IMR-90 (cell line): ENCODE results near the gene SPTLC2. TPM values are rescaled to one million over a fixed set of nuclear protein-coding genes. Genes with fewer than 3 reads are reported as not detected.

Experiments used
- ATAC-seq: fragments of 200-7000 bp; cut with Tn5 transposase; 2 replicates; pipeline ENCODE4 v1.9.1; 2020; ENCODE audit warnings: low read depth, mild to moderate bottlenecking, moderate library complexity
- BruUV-seq: library from RNA; stranded (reverse); fragments of 400-500 nt; replicated peaks from 2 replicates; lab custom pipeline; 2021; lab: Mats Ljungman, UMichigan
- CTCF ChIA-PET: fragments of 300-600 bp; formaldehyde crosslinking; extraction: SDS; loops from one replicate; lab custom pipeline; 2021; ENCODE audit warnings: antibody characterized with exemption; lab: Yijun Ruan, JAX
- POLR2A ChIA-PET: fragments of 300-600 bp; sonication (Branson Sonifier 250); formaldehyde crosslinking; loops from one replicate; lab custom pipeline; 2022; ENCODE audit warnings: antibody characterized with exemption; ENCODE audit not compliant: unreplicated experiment; lab: Charles Lee
- DNase-seq: peaks from one replicate; pipeline ENCODE4 v3.0.0; 2013
- H2AFZ ChIP-seq: replicated peaks from 2 replicates; pipeline ENCODE3; 2013; ENCODE audit warnings: low read length, mild to moderate bottlenecking; ENCODE audit not compliant: poor library complexity
- H2AK5ac ChIP-seq: 2 replicates; pipeline ENCODE4 v1.6.1; 2013; ENCODE audit warnings: low read depth, low read length, inconsistent platforms
- H2AK9ac ChIP-seq: replicated peaks from 2 replicates; pipeline ENCODE3; 2013; ENCODE audit warnings: mild to moderate bottlenecking, low read depth, low read length, moderate library complexity; ENCODE audit not compliant: poor library complexity
- H2BK120ac ChIP-seq: 2 replicates; pipeline ENCODE4 v1.6.1; 2013; ENCODE audit warnings: low read depth, low read length, inconsistent platforms
- H2BK15ac ChIP-seq: 3 replicates; pipeline ENCODE4 v1.6.1; 2013; ENCODE audit warnings: low read depth, low read length, inconsistent platforms
- H2BK20ac ChIP-seq: 2 replicates; pipeline ENCODE4 v1.6.1; 2013; ENCODE audit warnings: low read depth, mild to moderate bottlenecking, inconsistent platforms, low read length, moderate library complexity
- H2BK5ac ChIP-seq: 2 replicates; pipeline ENCODE4 v1.6.1; 2013; ENCODE audit warnings: mild to moderate bottlenecking, low read depth, low read length, inconsistent platforms; ENCODE audit not compliant: poor library complexity, severe bottlenecking
- H3K14ac ChIP-seq: replicated peaks from 2 replicates; pipeline ENCODE4 v1.6.1; 2013; ENCODE audit warnings: low read depth, low read length, inconsistent platforms
- H3K18ac ChIP-seq: 2 replicates; pipeline ENCODE4 v1.6.1; 2013; ENCODE audit warnings: low read depth, low read length, control low read depth
- H3K23ac ChIP-seq: 2 replicates; pipeline ENCODE4 v1.6.1; 2013; ENCODE audit warnings: low read depth, low read length, inconsistent platforms
- H3K27ac ChIP-seq: 2 replicates; pipeline ENCODE4 v1.5.1; 2013; ENCODE audit warnings: mild to moderate bottlenecking, control low read depth, low read length; ENCODE audit not compliant: insufficient read depth
- H3K27me3 ChIP-seq: 2 replicates; pipeline ENCODE4 v1.6.1; 2013; ENCODE audit warnings: low read length; ENCODE audit not compliant: control insufficient read depth, insufficient read depth
- H3K36me3 ChIP-seq: 2 replicates; pipeline ENCODE4 v1.6.1; 2013; ENCODE audit warnings: low read length, mixed read lengths; ENCODE audit not compliant: control insufficient read depth, insufficient read depth
- H3K4ac ChIP-seq: 2 replicates; pipeline ENCODE4 v1.6.1; 2013; ENCODE audit warnings: low read depth, low read length, inconsistent platforms
- H3K4me1 ChIP-seq: 2 replicates; pipeline ENCODE4 v1.6.1; 2013; ENCODE audit warnings: low read length, mixed read lengths; ENCODE audit not compliant: control insufficient read depth, insufficient read depth
- H3K4me2 ChIP-seq: 2 replicates; pipeline ENCODE4 v1.6.1; 2013; ENCODE audit warnings: low read depth, mild to moderate bottlenecking, control low read depth, low read length, moderate library complexity
- H3K4me3 ChIP-seq: 2 replicates; pipeline ENCODE4 v1.5.1; 2013; ENCODE audit warnings: low read depth, mild to moderate bottlenecking, control low read depth, low read length, moderate library complexity; ENCODE audit not compliant: insufficient read depth
- H3K56ac ChIP-seq: 2 replicates; pipeline ENCODE4 v1.6.1; 2013; ENCODE audit warnings: low read length, inconsistent platforms; ENCODE audit not compliant: insufficient read depth; ENCODE audit errors: extremely low read depth
- H3K79me1 ChIP-seq, 2 experiments: 2 replicates each; pipeline ENCODE4 v1.6.1; 2013; ENCODE audit warnings: low read length in 2 of 2, inconsistent platforms in 1 of 2, low read depth in 1 of 2
- H3K9ac ChIP-seq: 2 replicates; pipeline ENCODE4 v1.6.1; 2013; ENCODE audit warnings: low read depth, low read length, control low read depth
- H3K9me1 ChIP-seq: 2 replicates; pipeline ENCODE4 v1.6.1; 2013; ENCODE audit warnings: low read length, inconsistent platforms; ENCODE audit not compliant: insufficient read depth
- H3K9me3 ChIP-seq: 2 replicates; pipeline ENCODE4 v1.6.1; 2013; ENCODE audit warnings: low read length; ENCODE audit not compliant: control insufficient read depth, insufficient read depth
- H4K20me1 ChIP-seq: 2 replicates; pipeline ENCODE4 v1.6.1; 2013; ENCODE audit warnings: low read length, inconsistent platforms; ENCODE audit not compliant: insufficient read depth
- H4K5ac ChIP-seq: 2 replicates; pipeline ENCODE4 v1.6.1; 2013; ENCODE audit warnings: mild to moderate bottlenecking, low read depth, low read length, control low read depth
- H4K8ac ChIP-seq, 2 experiments: 2 replicates each; pipeline ENCODE4 v1.6.1; 2013; ENCODE audit warnings: low read depth in 2 of 2, low read length in 2 of 2, control low read depth in 1 of 2, inconsistent platforms in 1 of 2
- H4K91ac ChIP-seq: 2 replicates; pipeline ENCODE4 v1.6.1; 2013; ENCODE audit warnings: low read depth, low read length, inconsistent platforms; ENCODE audit not compliant: insufficient read depth
- CEBPB ChIP-seq: IDR thresholded peaks from 2 replicates; pipeline ENCODE4 v1.6.1; 2012; ENCODE audit warnings: low read depth, low read length, improper control_type of control experiment
- CHD1 ChIP-seq: IDR thresholded peaks from 2 replicates; pipeline ENCODE4 v1.6.1; 2012; ENCODE audit warnings: low read depth, low read length, improper control_type of control experiment
- MAFK ChIP-seq: IDR thresholded peaks from 2 replicates; pipeline ENCODE4 v1.6.1; 2012; ENCODE audit warnings: low read depth, low read length, improper control_type of control experiment
- RFX5 ChIP-seq: IDR thresholded peaks from 2 replicates; pipeline ENCODE4 v1.8.0; 2012; ENCODE audit warnings: low read depth, mild to moderate bottlenecking, low read length, moderate library complexity
- dilution Hi-C: fragments of 300-500 bp; cut with HindIII; formaldehyde crosslinking; loops from one replicate; pipeline ENCODE4 v1.14.3; 2018; ENCODE audit warnings: low sequenced_read_pairs; ENCODE audit not compliant: unreplicated experiment
- in situ Hi-C: fragments of 300-500 bp; cut with MboI; formaldehyde crosslinking; loops from 3 replicates; pipeline ENCODE4 v1.14.3; 2019; ENCODE audit warnings: low sequenced_read_pairs, inconsistent platforms, mixed read lengths
- intact Hi-C: fragments of 100-400 bp; cut with micrococcal nuclease; formaldehyde crosslinking; loops from 2 replicates; pipeline ENCODE4 v1.10.0; 2022
- polyA plus RNA-seq, 3 experiments: library from polyadenylated mRNA; depleted of rRNA; stranded (reverse); fragments of >200 nt; gene quantifications; 2 replicates each; pipeline ENCODE4 v1.2.3, GENCODE V29; 2012; ENCODE audit warnings: low replicate concordance in 1 of 3
- total RNA-seq: library from RNA; depleted of rRNA; stranded (reverse); fragments of >200 nt; gene quantifications from 2 replicates; pipeline ENCODE4 v1.2.3, GENCODE V29; 2012
- TF ChIP-seq, protein P1 (sequence below): fragments of 150-350 bp; IDR thresholded peaks from 2 replicates; pipeline ENCODE4 v1.6.1; 2016; ENCODE audit warnings: low read depth, mild to moderate bottlenecking, low read length, moderate library complexity, borderline replicate concordance
- TF ChIP-seq, protein P2 (sequence below): fragments of 150-350 bp; IDR thresholded peaks from 2 replicates; pipeline ENCODE4 v1.6.1; 2017; ENCODE audit warnings: mild to moderate bottlenecking, antibody characterized with exemption, low read length, low read depth

The SPTLC2 gene
- total and polyA plus RNA-seq, 2 of the 4 experiments (the other 2 are of a cell fraction) = 22.6 to 68.3 TPM

DNA sequence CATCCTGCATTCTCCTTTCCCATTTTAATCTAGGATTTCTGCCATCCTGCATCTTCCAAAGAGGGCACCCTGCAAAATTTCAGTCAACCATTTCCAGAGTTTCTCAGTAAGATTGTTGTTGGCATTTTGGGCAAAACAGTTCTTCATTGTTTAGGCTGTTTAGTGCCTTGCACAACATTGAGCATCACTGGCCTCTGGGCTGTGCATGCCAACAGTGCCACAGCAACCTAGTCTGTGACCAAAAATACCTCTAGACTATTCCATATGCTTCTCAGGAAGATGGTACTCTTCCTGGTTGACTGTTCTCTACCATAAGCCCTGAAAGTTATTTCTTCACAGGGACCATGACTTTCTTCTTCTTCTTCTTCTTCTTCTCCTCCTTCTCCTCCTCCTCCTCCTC lies 85.4 kb downstream of the SPTLC2 start:
- ChIA-PET CTCF (no interaction called here), POLR2A (no interaction called here)
- Histone ChIP-seq H2AK5ac (no peak overlapping the region), H3K4ac (no peak overlapping the region), H3K4me3 (no peak overlapping the region), H3K56ac (no peak overlapping the region), H3K23ac (no peak overlapping the region), H3K4me2 (no peak overlapping the region), H3K27me3 (no peaks in the 10 kb centered on the region), H3K14ac (no peak overlapping the region), H3K18ac (no peak overlapping the region), H3K9me3 (no peaks in the 10 kb centered on the region), H4K5ac (no peak overlapping the region), H3K79me1 (peaks cover 6 to 19% of the 10 kb centered on the region in 2 experiments; a peak in 2 of 4 replicates), H2BK5ac (no peak overlapping the region), H4K20me1 (peaks cover 3% of the 10 kb centered on the region; the same call in 1 of the 2 replicates), H3K27ac (no peak overlapping the region), H2AFZ (no peak overlapping the region), H3K4me1 (0 out of 2 replicates have a peak, but pooled peaks cover 1% of the 10 kb centered on the region), H2AK9ac (no peak overlapping the region), H2BK20ac (no peak overlapping the region), H4K8ac (no peak overlapping the region), H3K9me1 (no peaks in the 10 kb centered on the region; the same call in 1 of the 2 replicates), H4K91ac (no peak overlapping the region), H2BK15ac (no peak overlapping the region), H3K36me3 (no peaks in the 10 kb centered on the region; the same call in 1 of the 2 replicates), H2BK120ac (no peak overlapping the region), H3K9ac (no peak overlapping the region)
- no TSS peak for BruUV-seq
- TF ChIP-seq CHD1 (no peak), RFX5 (no peak), CEBPB (no peak), MAFK (no peak)
- TF ChIP-seq, protein P1, sequence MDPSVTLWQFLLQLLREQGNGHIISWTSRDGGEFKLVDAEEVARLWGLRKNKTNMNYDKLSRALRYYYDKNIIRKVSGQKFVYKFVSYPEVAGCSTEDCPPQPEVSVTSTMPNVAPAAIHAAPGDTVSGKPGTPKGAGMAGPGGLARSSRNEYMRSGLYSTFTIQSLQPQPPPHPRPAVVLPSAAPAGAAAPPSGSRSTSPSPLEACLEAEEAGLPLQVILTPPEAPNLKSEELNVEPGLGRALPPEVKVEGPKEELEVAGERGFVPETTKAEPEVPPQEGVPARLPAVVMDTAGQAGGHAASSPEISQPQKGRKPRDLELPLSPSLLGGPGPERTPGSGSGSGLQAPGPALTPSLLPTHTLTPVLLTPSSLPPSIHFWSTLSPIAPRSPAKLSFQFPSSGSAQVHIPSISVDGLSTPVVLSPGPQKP = no peak
- TF ChIP-seq, protein P2, sequence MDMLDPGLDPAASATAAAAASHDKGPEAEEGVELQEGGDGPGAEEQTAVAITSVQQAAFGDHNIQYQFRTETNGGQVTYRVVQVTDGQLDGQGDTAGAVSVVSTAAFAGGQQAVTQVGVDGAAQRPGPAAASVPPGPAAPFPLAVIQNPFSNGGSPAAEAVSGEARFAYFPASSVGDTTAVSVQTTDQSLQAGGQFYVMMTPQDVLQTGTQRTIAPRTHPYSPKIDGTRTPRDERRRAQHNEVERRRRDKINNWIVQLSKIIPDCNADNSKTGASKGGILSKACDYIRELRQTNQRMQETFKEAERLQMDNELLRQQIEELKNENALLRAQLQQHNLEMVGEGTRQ = no peak
- ATAC-seq (no peak), DNase-seq (no peak)
- intact Hi-C loops = no loop called here
- dilution Hi-C loops = no loop called here
- in situ Hi-C loops = no loop called here
